ENCODE results near the gene EXOC3L4.

EXOC3L4 gene

GRCh38 chr14:103070971-103071542 lies 23.5 kb upstream of the EXOC3L4 start:
- DNase-seq (ENCODE audit: low spot score) = no peak

GRCh38 chr14:103071544-103072251 lies 22.8 kb upstream of the EXOC3L4 start:
- DNase-seq (ENCODE audit: low spot score) = no peak

GRCh38 chr14:103072595-103073366 lies 21.7 kb upstream of the EXOC3L4 start:
- no peak for DNase-seq (ENCODE audit: low spot score)

- DNase-seq (ENCODE audit: low spot score) = no peak
Observed at GRCh38 chr14:103073367-103073875, 21.1 kb upstream of the EXOC3L4 start.

- DNase-seq (ENCODE audit: low spot score) = no peak
Observed at GRCh38 chr14:103073876-103074728, 20.4 kb upstream of the EXOC3L4 start.

- DNase-seq (ENCODE audit: low spot score) = no peak
Observed at GRCh38 chr14:103074729-103075367, 19.7 kb upstream of the EXOC3L4 start.

GRCh38 chr14:103078420-103078749 lies 16.1 kb upstream of the EXOC3L4 start:
- peak; percentile 86 for DNase-seq (ENCODE audit: low spot score)

GRCh38 chr14:103078860-103079587 lies 15.5 kb upstream of the EXOC3L4 start:
- DNase-seq (ENCODE audit: low spot score) = no peak

- DNase-seq (ENCODE audit: low spot score) = no peak
Observed at GRCh38 chr14:103081951-103082350, 12.6 kb upstream of the EXOC3L4 start.

GRCh38 chr14:103084021-103084919 lies 10.3 kb upstream of the EXOC3L4 start, which contains the start of gene LBHD2:
Gene LBHD2, plus strand, starts transcription at chr14:103084210. Its CDS starts 1,803 bp downstream, at chr14:103086013.
- DNase-seq (ENCODE audit: low spot score) = no peak

GRCh38 chr14:103085106-103086091 lies 9.1 kb upstream of the EXOC3L4 start:
- DNase-seq (ENCODE audit: low spot score) = no peak

- DNase-seq (ENCODE audit: low spot score) = no peak
Observed at GRCh38 chr14:103086771-103087342, 7.7 kb upstream of the EXOC3L4 start.

- DNase-seq (ENCODE audit: low spot score) = no peak
Observed at GRCh38 chr14:103087343-103087835, 7.1 kb upstream of the EXOC3L4 start.

GRCh38 chr14:103088921-103089320 lies 5.6 kb upstream of the EXOC3L4 start:
- no peak for DNase-seq (ENCODE audit: low spot score)

GRCh38 chr14:103089386-103090335 lies 4.9 kb upstream of the EXOC3L4 start:
- no peak for DNase-seq (ENCODE audit: low spot score)

- DNase-seq (ENCODE audit: low spot score) = no peak
Observed at GRCh38 chr14:103090481-103091020, 4.0 kb upstream of the EXOC3L4 start.

Data from germinal center (tissue), 1 donor.